HTERT RPE-1 (cell line): ENCODE results near the gene TNFRSF6B.

Experiments used
- in situ Hi-C: fragments of 300-500 bp; cut with MboI; formaldehyde crosslinking; loops from 4 replicates; pipeline ENCODE4 v1.14.3; 2020; ENCODE audit warnings: low sequenced_read_pairs

The TNFRSF6B gene

DNA sequence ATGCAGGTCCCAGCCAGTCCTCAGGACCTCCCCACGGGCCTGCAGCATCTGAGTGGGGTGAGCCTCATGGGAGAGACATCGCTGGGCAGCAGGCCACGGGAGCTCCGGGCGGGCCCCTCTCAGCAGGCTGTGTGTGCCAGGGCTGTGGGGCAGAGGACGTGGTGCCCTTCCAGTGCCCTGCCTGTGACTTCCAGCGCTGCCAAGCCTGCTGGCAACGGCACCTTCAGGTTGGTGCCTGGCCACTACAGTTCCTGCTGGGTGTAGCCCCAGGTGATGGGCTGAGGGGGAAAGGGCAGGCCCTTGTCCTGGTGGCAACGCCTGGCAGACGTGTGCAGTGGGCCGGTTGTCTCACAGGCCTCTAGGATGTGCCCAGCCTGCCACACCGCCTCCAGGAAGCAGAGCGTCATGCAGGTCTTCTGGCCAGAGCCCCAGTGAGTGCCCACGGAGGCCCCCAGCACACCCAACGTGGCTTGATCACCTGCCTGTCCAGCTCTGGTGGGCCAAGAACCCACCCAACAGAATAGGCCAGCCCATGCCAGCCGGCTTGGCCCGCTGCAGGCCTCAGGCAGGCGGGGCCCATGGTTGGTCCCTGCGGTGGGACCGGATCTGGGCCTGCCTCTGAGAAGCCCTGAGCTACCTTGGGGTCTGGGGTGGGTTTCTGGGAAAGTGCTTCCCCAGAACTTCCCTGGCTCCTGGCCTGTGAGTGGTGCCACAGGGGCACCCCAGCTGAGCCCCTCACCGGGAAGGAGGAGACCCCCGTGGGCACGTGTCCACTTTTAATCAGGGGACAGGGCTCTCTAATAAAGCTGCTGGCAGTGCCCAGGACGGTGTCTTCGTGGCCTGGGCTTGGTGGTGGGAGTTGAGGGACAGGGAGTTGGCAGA is 787 bp upstream of the TNFRSF6B start:
- in situ Hi-C loops = no loop called here

DNA sequence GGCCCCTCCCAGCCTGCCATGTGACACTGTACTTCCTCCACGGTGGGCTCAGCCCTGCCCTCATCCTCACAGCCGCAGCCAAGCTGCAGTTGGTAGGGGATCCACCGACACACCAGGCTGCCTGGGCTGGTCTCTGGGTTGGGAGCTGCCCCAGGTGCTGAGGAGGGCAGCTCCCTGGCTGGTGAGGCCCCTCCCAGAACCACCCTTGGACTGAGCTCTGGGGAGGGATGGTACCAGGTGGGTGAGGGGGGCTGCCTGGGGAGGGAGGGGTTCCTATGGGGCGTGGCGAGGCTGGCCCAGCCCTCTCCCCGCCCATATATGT is 185 bp upstream of the TNFRSF6B start:
- in situ Hi-C loops = no loop called here

DNA sequence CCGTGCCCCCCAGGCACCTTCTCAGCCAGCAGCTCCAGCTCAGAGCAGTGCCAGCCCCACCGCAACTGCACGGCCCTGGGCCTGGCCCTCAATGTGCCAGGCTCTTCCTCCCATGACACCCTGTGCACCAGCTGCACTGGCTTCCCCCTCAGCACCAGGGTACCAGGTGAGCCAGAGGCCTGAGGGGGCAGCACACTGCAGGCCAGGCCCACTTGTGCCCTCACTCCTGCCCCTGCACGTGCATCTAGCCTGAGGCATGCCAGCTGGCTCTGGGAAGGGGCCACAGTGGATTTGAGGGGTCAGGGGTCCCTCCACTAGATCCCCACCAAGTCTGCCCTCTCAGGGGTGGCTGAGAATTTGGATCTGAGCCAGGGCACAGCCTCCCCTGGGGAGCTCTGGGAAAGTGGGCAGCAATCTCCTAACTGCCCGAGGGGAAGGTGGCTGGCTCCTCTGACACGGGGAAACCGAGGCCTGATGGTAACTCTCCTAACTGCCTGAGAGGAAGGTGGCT is 960 bp downstream of the TNFRSF6B start:
- in situ Hi-C loops = no loop called here

DNA sequence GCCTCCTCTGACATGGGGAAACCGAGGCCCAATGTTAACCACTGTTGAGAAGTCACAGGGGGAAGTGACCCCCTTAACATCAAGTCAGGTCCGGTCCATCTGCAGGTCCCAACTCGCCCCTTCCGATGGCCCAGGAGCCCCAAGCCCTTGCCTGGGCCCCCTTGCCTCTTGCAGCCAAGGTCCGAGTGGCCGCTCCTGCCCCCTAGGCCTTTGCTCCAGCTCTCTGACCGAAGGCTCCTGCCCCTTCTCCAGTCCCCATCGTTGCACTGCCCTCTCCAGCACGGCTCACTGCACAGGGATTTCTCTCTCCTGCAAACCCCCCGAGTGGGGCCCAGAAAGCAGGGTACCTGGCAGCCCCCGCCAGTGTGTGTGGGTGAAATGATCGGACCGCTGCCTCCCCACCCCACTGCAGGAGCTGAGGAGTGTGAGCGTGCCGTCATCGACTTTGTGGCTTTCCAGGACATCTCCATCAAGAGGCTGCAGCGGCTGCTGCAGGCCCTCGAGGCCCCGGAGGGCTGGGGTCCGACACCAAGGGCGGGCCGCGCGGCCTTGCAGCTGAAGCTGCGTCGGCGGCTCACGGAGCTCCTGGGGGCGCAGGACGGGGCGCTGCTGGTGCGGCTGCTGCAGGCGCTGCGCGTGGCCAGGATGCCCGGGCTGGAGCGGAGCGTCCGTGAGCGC is 1.6 kb downstream of the TNFRSF6B start:
- in situ Hi-C loops = no loop called here

DNA sequence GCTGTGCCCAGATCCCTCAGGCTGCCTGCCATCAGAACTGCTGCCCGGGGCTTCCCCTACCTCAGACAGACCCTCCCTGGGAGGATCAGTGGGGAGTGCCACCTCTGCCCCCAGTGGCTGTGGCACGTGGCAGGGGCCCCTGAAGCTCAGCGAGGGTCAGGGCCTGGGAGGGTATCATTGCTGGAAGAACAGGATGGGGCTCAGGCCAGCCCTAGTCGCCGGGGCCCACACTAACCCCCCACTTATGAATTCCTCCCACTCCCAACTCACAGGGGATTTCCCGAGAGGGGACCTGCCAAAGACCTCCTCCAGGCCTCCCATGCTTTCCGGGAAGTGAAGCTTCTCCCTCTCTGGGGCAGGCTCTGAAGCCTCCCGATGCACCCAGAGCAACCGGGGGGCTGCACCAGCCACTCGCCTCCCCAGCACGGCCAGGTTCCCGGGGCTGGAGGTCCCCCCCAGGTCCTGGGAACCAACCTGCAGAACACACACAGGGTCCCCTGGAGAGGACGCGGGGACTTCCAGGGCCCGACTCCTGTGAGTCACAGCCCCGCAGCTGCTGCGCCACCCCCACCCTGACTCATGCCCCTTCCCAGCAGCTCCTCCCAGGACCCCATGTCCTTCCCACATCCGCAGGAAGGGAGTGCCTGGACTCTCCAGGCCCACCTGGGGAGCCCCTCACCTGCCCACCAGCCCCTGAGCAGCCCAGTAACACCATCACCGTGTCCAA is 2.5 kb downstream of the TNFRSF6B start:
- in situ Hi-C loops = no loop called here

DNA sequence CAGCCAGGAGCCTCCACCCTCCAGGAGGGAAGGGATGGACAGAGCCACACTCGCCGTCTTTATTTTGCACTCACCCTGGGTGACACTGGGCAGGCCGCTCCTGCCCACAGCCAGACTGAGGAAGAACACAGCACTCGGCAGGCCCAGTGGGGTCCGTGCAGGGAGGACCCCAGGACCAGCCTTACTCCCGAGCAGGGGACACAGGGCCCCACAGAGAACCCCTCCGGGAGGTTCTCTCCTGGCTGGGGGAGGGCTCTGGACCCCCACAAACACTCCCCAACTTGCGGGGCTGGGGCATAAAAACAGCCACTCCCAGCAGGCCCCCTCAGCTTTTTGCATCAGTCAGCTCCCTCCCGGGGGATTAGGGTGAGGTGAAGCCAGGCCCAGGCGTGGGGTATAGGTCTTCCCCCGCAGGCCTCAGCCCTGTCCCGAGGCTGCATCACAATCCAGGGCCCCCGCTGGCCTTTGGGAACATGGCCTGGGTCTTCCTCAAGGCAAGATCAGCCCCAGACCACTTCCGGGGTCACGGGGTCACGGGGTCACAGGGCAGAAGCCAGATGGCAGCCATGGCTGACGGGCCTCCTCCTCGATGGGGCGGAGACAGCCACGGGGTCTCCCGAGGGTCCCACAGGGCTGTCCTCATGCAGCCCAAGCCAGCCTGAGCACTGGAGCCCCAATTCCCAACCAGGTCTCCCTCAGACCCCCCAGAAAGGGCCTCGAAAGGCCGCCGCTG is 3.2 kb downstream of the TNFRSF6B start:
- in situ Hi-C loops = no loop called here

DNA sequence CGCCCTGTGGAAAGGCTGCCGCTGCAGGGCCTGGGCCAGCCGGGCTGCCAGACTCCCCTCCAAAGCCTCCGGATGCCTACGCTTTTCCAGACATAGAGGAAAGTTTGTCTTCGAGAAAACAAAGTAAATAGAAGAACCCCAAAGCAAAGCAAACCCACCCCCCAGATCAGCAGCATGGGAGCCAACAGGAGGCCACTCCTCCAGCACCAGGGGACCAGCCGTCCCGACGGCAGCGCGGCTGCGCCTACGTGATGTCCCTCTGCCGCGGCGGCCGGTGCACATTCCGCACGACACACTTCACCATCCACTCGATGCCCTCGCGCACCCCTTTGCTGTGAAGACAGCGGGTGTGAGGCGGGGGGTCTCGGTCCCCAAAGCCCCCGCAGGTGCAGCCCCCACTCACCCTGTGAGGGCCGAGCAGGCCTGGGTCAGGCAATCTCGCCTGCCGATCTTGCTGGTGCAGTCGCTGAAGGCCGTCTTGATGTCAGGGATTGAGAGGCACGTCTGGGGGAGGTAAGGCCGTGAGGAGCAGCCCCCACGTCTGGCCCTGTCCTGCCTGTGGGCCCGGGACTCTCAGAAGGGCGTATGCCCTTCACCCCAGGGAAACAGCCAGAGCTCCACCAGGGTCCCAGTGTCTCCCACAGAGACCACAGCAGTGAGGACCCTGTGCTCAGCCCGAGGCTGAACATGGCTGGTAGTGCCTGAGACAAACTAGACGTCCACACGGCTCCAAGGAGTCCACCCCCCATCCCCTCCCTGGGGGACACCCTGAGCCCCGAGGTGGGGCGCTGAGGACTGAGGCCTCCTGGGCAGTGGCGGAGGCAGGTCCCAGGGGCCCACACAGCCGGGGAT is 4.0 kb downstream of the TNFRSF6B start:
- in situ Hi-C loops = no loop called here

DNA sequence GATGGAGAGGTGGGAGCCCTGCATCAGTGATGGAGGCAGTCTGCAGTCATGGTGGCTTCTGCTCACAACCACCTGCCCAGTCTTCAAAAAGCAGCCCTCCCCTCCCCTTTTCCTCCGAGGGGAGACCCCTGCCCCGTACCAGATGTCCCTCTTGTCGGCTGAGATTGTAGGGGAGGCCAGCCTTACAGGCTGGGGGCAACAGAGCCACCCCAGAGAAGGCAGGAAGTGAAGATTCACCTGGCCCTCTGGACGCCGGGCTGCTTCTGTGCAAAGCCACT is 4.5 kb downstream of the TNFRSF6B start:
- in situ Hi-C loops = no loop called here

DNA sequence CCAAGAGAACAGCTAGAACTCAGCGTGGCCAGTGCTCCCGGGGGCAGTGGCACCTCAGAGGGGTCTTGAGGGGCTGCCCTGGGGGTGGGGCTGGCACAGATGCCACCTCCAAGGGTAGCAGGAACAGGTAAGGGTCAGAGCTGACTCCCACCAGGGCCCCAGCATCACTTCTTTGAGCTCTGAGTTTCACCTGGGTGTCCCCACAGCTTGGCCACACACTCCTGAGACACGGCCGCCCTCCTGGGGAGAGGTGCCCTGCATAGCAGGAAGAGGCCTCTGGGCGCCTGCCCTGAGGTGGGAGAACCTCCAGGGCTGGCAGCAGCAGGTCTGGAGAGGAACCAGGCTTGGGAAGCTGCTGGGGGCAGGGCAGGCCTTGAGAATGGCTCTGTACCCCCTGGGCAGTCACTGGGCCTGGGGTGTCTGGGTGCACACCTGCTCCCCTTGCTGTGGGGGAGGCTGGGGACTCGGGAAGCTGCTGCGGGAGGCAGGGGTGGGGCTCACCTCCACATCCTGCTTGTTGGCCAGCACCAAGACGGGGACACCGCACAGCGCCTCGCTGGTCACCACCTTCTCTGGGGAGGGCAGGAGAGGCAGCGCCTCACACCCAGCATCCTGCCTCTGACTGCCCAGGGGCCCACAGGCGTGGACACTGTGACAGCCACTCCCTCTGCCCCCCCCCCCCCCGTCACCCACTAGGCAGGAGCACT is 5.0 kb downstream of the TNFRSF6B start:
- in situ Hi-C loops = no loop called here

DNA sequence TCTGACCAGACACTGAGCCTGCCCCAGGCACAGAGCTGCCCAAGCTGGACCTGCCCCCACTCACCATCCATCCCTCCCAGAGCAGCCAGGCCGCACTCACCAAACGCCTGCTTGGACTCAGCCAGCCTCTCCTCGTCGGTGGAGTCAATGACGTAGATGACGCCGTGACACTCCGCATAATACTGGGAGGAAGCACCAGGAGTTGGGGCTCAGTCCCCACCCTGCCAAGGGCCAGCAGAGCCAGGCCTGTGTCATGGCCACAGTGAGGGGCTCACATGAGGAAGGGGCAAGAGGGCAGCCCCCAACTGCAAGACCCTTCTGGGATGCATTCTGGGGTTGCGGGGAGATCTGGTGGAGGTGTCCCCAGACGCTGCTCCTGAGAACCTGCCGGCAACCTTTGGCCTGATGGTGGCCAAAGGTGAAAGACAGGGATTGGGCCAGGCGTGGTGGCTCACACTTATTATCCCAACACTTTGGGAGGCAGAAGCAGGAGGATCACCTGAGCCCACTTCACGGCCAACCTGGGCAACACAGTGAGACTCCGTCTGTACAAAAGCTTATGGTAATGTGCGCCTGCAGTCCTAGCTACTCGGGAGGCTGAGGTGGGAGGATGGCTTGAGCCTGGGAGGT is 5.7 kb downstream of the TNFRSF6B start:
- in situ Hi-C loops = no loop called here

DNA sequence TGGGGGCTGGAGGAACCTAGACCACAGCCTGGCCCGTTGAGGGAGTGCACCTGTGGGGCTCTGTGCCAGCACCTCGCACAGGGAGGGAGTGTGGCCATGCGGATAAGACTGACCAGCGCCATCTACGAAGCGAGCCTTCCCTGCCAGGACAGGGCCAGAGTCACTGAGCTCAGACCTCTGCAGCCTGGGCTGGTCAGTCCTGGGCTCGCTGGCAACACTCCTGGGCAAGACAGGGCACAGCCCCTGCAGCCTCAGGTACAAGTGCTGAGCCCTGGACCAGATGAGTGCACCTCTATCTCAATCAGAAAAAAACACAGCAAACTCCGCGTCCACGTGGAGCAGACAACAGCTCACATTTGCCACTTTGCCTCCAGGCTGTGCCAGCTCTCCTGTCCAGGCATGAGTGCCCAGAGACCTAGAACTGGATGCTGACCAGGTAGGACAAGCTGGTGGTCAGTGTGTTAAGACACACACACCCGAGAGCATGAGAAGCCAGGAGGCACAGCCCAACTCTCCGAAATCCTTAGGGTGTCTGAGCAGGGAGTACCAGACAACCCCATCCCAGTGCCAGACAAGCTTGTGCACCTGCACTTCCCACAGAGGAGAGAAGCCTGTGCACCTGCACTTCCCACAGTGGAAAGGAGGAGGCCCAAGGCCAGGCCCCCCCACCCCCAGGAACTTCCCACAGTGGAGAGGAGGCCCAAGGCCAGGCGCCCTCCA is 6.5 kb downstream of the TNFRSF6B start:
- in situ Hi-C loops = no loop called here

DNA sequence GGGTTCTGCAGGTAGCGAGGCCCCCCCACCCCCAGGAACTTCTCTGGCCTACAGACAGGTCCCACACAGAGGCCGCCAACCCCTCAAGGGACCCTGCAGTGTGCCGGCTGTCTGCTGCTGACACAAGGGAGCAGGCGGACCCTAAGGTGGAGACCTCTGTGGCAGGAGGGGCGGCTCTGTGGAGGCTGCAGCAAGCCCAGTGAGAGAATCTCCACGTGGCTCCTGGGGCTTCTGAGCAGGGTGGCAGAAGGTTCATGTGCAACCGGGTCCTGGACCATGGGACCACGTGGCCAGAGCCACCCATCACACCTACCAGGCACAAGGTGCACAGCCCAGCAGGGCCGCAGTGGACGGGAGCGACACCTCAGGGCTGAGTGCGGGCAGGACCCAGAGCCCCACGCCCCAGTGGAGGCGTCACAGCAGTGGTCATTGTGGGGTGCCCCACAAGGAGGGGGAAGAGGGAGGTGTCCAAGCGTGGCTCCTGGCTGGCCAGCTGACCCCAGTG is 7.1 kb downstream of the TNFRSF6B start:
- in situ Hi-C loops = no loop called here

DNA sequence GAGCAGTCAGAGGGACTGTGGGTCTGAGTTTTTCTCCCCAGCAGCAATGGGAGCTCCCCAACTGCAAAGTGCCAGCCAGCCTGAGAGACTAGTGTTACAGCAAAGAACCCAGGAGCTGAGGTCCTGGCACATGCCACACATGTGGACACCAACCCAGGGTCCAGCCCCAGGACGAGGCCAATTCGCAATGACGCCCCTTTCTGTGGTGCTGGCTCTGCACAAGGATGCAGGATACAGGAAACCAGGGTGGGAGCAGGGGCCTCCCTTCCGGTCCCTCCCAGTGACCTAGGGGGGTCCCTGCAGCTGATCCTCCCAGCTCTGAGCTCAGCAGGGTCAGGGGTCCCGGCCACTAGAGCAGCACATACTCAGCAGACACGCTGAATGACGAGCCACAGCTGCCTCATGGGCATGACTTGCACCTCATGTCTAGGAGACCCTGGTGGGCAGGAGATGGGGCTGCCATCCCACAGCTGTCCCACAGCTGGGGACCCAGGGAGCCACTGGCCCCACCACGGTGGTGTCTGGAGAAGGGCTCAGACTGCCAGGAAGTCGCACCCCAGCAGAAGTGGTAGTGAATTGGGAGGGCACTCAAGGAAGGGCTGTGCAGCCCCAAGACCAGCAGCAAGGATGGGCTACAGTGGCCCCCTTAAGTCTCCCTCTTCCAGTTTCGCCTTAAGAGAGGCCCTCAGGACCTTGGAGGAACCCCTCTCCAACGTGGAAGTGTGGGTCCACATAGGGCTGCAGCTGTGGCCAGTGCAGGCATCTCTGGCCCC is 7.7 kb downstream of the TNFRSF6B start:
- in situ Hi-C loops = no loop called here

DNA sequence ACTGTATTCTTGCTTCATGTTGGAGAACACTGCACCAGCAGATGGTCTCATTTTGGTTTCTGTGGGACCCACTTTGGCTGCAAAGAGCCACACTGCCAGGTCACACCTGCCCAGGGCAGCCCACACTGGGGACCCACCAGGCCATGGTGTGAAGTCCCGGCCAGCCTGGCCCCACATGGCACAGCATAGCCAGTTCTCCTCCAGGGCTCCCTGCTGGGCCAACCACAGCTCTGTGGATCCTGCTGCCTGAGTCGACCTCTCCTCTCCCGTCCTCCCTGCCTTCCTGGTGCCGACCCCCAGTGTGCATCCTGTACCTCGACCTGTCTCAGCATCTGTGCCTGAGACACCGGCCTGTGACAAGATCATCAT is 8.3 kb downstream of the TNFRSF6B start:
- in situ Hi-C loops = no loop called here

DNA sequence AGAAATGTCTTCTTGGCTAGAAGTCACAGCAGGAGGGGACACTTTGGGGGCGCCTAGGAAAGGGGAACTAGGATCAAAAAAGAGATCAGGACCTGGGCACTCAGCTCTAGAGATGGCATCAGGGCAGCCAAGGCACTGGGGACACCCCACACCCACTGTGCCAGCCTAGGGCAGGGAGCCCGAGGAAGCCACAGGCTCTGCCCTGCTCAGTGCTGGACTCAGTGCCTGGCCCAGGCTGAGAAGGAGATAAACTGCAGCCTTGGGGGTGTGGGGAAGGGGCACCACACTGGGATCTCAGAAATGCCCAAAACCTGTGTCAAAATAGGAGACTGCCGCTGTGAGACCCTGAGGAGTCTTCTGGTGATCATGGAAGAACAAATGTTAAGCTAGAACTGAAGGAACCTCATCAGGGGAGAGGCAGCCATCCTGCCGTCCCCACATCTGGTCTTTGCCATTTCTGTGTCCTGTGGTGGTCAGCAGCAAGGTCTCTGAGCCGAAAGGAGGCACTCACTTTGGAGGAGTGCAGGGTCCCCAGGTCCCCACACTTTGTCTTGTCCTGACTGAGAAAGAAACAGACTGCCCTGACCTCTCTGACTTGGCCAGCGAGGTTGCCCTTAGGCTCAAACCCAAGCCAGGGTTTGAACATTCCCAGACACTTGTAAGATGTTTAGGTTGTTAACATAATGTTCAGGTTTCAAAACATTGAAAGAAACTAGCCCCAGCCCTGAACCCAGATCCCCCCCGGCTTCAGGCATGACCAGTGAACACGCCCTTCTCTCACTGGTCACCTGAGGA is 9.0 kb downstream of the TNFRSF6B start:
- in situ Hi-C loops = no loop called here

DNA sequence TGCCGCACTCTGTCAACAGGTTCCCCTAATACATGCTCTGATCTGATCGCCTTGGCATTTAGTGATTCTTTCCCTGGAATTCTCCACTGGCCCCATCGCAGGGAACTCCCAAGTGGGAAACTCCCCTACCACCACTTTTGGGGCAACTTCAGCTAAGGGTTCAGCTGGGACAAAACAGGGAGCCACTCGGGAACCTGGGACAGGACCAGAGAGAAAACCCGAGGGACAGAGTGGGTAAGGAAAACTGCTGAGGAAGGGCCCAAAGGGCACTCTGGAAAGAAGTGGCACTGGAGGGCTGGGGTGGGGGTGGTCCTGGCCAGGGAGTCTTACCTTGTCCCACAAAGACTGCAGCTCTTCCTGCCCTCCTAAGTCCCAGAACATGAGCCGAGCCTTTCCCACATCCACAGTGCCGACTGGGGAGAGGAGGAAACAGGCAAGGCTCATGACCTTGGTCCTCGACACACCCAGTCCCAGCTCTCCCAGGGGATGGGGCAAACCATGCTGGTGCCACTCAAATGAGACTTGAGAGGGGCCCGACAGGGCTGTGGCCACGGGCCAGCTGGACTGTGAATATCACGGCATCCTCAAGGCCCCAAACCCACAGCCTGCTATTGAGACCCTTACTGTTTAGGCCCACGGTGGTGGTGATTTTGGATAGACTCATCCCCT is 9.7 kb downstream of the TNFRSF6B start:
- in situ Hi-C loops = no loop called here
